HFFc6 (cell line): ENCODE measurements around the gene PMM2. TPM values are rescaled to one million over a fixed set of nuclear protein-coding genes. Genes with fewer than 3 reads are reported as not detected.
"Not testable (repeated sequence)": the region's sequence is repeated elsewhere in the genome, so short reads cannot be mapped to it uniquely, and the experiment has no call there.

Experiments
- DNase-seq: peaks from one replicate; pipeline ENCODE4 v3.0.0-alpha.2; 2018
- H3K27ac Mint-ChIP-seq: 2 replicates; pipeline ENCODE4 v1.8.0; 2020; ENCODE audit warnings: mild to moderate bottlenecking, mixed read lengths
- H3K27me3 Mint-ChIP-seq: 2 replicates; pipeline ENCODE4 v1.8.0; 2021; ENCODE audit warnings: mild to moderate bottlenecking, moderate library complexity, mixed read lengths; ENCODE audit not compliant: insufficient read depth
- H3K36me3 Mint-ChIP-seq: 2 replicates; pipeline ENCODE4 v1.8.0; 2021; ENCODE audit warnings: low read depth, mixed read lengths
- H3K4me1 Mint-ChIP-seq: 2 replicates; pipeline ENCODE4 v1.8.0; 2020; ENCODE audit warnings: low read depth, mixed read lengths
- H3K4me3 Mint-ChIP-seq: 2 replicates; pipeline ENCODE4 v1.8.0; 2020; ENCODE audit warnings: mild to moderate bottlenecking, moderate library complexity, mixed read lengths
- H3K9me3 Mint-ChIP-seq: 2 replicates; pipeline ENCODE4 v1.8.0; 2020; ENCODE audit warnings: mild to moderate bottlenecking, mixed read lengths
- total RNA-seq, 6 experiments: library from RNA; stranded (reverse); fragmentation: NEBNext Ultra II Directional; extraction: Animal tissue kit (Norgen Biotek cat#: 25700); gene quantifications; 2 replicates in 1 of 6; 3 replicates in 5 of 6; pipeline ENCODE4 v1.2.3, GENCODE V29; 2021
- TF ChIP-seq, protein P1 (sequence below): fragments of 200-600 bp; sonication (generic); IDR thresholded peaks from 2 replicates; pipeline ENCODE4 v1.5.0; 2021; ENCODE audit warnings: antibody characterized with exemption, mild to moderate bottlenecking

Gene PMM2
- total RNA-seq, 6 experiments from 2014 or later = 38.9 to 48.5 (median 44.3) TPM

DNA sequence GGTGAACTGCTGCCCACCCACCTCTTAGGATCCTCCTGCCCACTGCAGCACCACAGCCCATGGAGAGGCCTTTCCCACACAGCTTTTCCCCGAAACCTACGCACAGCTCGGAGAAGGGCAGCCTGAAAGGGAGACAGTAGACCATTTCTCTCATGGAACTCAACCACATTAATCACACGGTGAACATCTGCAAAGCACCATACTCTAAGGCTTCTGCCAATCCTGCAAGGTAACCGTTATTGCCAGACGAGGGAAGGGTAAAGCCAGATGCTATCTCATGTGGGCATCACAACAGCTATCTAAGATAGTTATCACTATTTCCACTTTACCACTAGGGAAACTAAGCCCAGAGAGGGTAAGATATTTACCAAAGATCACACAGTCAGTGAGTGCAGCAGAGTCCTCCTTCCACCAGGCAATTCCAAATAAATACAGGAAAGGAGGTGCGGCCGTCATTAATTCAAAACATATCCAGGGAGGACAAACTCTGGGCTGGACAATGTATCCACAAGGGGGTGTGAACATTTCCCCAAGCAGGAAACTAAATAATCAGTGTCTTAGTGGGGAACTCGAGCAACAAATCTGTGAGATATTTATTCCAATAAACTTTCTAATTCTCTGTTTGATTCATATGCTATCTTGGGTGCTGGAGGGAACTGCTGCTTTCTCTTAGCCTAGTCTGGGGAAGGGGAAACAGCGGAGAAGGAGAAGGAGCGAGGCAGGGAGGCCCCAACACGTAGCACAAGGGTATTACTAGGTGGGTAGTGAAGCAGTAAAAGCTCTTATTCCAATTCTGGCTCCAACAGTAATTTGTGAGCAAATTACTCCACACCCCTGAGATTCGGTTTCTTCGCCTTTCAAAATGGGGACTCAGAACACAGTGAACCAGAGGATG, 923 bp upstream of the PMM2 start:
- Mint-ChIP-seq H3K27me3 (no peaks in the 10 kb centered on the region), H3K4me3 (peak overlapping the region; percentile 99), H3K27ac (peak overlapping the region; percentile 94), H3K36me3 (peaks cover 23% of the 10 kb centered on the region), H3K9me3 (no peaks in the 10 kb centered on the region), H3K4me1 (peaks cover 38% of the 10 kb centered on the region)
- TF ChIP-seq, protein P1, sequence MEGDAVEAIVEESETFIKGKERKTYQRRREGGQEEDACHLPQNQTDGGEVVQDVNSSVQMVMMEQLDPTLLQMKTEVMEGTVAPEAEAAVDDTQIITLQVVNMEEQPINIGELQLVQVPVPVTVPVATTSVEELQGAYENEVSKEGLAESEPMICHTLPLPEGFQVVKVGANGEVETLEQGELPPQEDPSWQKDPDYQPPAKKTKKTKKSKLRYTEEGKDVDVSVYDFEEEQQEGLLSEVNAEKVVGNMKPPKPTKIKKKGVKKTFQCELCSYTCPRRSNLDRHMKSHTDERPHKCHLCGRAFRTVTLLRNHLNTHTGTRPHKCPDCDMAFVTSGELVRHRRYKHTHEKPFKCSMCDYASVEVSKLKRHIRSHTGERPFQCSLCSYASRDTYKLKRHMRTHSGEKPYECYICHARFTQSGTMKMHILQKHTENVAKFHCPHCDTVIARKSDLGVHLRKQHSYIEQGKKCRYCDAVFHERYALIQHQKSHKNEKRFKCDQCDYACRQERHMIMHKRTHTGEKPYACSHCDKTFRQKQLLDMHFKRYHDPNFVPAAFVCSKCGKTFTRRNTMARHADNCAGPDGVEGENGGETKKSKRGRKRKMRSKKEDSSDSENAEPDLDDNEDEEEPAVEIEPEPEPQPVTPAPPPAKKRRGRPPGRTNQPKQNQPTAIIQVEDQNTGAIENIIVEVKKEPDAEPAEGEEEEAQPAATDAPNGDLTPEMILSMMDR = peak; percentile 66
- DNase-seq = no peak

DNA sequence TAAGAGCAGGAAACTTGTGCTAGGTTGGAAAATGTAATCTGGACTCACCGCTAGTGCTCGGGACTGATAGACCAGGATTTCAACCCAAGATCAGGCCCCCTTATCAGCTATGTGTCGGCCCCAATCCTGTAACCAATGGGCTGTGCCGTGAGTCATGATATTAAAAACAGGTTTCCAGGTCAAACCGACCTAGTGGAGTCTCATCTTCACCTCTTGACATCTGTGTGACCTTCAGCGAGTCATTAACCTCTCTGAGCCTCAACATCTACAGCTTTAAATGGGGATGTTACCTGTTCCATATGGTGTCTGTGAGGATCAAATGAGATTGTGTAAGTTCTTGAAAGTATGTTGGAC, 512 bp downstream of the PMM2 start:
- peak overlapping the region; percentile 99 for H3K4me3 Mint-ChIP-seq
- TF ChIP-seq, protein P1 = no peak
- H3K36me3 Mint-ChIP-seq = peaks cover 34% of the 10 kb centered on the region
- no peaks in the 10 kb centered on the region for H3K9me3 Mint-ChIP-seq
- H3K4me1 Mint-ChIP-seq = peaks cover 38% of the 10 kb centered on the region
- peak; percentile 10 for DNase-seq
- no peaks in the 10 kb centered on the region; the same call in 1 of the 2 replicates for H3K27me3 Mint-ChIP-seq
- H3K27ac Mint-ChIP-seq = peak overlapping the region; percentile 94

DNA sequence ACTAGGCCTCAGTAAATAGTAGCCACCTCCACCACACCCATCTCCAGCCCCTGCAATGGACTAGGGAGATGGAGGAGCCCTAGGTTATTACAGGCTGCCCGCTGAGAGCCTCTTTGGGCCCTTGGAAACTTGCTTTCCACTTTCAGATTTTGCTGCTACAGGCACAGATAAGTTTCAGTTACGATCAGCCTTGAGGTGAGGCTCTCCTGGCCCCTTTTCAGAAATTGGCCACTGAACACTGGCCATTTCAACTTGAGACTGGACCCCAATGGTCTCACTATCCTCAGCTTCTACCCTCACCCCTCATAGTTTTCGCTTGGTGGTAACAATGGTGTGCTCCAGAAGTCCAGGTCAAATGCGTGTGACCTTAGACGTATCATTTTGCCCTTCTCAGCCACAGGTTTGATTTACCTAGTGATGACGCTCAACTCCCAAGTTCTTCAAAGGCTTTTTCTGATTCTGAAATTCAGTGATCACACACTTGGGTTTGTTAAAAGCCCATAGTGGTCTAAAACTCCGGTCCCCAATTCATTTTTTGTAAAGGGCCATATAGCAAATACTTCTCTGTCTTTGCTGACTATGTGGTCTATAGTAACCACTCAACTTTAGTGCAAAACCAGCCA, 1.0 kb downstream of the PMM2 start:
- Mint-ChIP-seq H3K4me3 (peak overlapping the region; percentile 99), H3K4me1 (peaks cover 38% of the 10 kb centered on the region), H3K36me3 (peaks cover 37% of the 10 kb centered on the region), H3K9me3 (no peaks in the 10 kb centered on the region), H3K27ac (peak overlapping the region; percentile 94), H3K27me3 (no peaks in the 10 kb centered on the region; the same call in 1 of the 2 replicates)
- no peak for DNase-seq
- TF ChIP-seq, protein P1 = no peak

DNA sequence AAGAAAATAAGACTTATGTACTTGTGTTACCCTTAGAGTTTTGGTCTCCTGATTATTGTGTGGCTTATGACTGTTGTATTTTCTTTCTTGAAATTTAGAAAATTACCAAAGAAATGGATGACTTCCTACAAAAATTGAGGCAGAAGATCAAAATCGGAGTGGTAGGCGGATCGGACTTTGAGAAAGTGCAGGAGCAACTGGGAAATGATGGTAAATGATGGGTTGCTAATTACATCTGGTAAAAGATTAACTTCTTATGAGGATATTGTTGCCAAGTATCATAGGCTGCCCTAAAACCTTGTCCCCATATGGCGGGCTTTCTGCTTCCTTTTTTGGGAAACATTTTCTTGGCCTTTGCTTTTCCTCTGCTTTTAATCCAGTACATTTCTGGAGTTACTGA, 4.1 kb downstream of the PMM2 start:
- Mint-ChIP-seq H3K9me3 (no peaks in the 10 kb centered on the region), H3K4me3 (no peak overlapping the region), H3K36me3 (peaks cover 54% of the 10 kb centered on the region), H3K27ac (no peak overlapping the region), H3K4me1 (peaks cover 21% of the 10 kb centered on the region), H3K27me3 (no peaks in the 10 kb centered on the region; the same call in 1 of the 2 replicates)
- TF ChIP-seq, protein P1 = no peak
- DNase-seq = no peak

DNA sequence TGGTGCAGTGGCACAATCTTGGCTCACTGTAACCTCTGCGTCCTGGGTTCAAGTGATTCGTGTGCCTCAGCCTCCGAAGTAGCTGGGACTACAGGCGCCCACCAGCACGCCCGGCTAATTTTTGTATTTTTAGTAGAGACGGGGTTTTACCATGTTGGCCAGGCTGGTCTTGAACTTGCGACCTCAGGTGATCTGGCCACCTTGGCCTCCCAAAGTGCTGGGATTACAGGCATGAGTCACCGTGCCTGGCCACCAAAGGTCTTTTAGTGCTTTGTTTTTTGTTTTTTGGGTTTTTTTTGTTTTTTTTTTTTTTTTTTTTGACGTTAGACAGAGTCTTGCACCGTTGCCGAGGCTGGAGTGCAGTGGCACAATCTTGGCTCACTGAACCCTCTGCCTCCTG, 6.1 kb downstream of the PMM2 start:
- not testable (repeated sequence) for H3K4me3 Mint-ChIP-seq, H3K27me3 Mint-ChIP-seq, DNase-seq, H3K27ac Mint-ChIP-seq, H3K9me3 Mint-ChIP-seq
- peaks cover 51% of the 10 kb centered on the region for H3K36me3 Mint-ChIP-seq
- peaks cover 13% of the 10 kb centered on the region for H3K4me1 Mint-ChIP-seq

DNA sequence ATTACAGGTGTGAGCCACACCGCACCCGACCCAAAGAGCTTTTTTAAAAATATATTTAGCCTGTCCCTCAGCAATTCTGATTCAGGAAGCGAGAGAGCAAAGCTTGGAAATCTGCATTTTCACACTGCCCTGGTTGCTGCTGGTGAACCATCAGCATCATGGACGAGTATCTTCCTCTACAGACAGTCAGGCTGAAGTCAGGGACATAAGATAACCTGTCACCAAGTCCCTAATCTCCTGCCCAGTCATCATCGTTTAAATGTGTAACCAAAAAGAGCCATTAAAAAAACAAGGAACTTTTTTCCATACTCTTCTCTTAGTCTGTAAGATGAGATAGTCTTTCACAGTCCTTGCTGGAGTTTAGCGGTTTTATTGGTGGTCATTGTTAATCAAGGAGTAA, 6.7 kb downstream of the PMM2 start:
- peaks cover 7% of the 10 kb centered on the region for H3K4me1 Mint-ChIP-seq
- peaks cover 2% of the 10 kb centered on the region for H3K27me3 Mint-ChIP-seq
- no peaks in the 10 kb centered on the region for H3K9me3 Mint-ChIP-seq
- peaks cover 50% of the 10 kb centered on the region for H3K36me3 Mint-ChIP-seq
- DNase-seq = no peak
- no peak overlapping the region for H3K4me3 Mint-ChIP-seq
- TF ChIP-seq, protein P1 = no peak
- no peak overlapping the region; the same call in 1 of the 2 replicates for H3K27ac Mint-ChIP-seq
